OCI-LY1 (cell line): ENCODE results near the gene VWCE.

Source experiments
- EZH2 ChIP-seq: fragments of 200-600 bp; sonication (generic), shearing (Covaris generic); IDR thresholded peaks from 2 replicates; pipeline ENCODE4 v1.8.0; 2017; ENCODE audit warnings: borderline replicate concordance, mixed run types, mild to moderate bottlenecking, antibody characterized with exemption, low read length, moderate library complexity, mixed read lengths
- TF ChIP-seq, protein P1 (sequence below): fragments of 200-600 bp; sonication (generic), shearing (Covaris generic); IDR thresholded peaks from 2 replicates; pipeline ENCODE4 v1.5.1; 2017; ENCODE audit warnings: mild to moderate bottlenecking, antibody characterized with exemption, low read length, moderate library complexity, mixed read lengths

DNA sequence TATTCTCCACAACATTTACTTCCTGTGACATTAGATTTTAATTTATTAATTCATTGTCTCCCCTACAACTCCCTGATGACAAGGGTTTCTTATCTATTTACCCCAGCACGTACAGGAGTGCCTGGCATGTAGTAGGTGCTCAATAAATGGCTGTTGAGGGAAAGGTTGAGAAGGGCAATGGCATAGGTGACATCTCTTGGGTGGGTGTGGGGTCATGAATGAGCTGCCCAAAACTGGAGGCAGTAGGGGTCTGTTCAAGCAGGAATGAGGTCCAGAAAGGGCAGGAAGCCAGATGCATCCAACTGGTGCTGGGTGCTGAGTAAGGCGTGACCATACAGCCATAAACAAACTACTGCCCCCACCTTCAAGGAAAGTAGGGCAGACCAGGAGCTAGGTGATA lies 2.8 kb downstream of the VWCE start:
- TF ChIP-seq, protein P1, sequence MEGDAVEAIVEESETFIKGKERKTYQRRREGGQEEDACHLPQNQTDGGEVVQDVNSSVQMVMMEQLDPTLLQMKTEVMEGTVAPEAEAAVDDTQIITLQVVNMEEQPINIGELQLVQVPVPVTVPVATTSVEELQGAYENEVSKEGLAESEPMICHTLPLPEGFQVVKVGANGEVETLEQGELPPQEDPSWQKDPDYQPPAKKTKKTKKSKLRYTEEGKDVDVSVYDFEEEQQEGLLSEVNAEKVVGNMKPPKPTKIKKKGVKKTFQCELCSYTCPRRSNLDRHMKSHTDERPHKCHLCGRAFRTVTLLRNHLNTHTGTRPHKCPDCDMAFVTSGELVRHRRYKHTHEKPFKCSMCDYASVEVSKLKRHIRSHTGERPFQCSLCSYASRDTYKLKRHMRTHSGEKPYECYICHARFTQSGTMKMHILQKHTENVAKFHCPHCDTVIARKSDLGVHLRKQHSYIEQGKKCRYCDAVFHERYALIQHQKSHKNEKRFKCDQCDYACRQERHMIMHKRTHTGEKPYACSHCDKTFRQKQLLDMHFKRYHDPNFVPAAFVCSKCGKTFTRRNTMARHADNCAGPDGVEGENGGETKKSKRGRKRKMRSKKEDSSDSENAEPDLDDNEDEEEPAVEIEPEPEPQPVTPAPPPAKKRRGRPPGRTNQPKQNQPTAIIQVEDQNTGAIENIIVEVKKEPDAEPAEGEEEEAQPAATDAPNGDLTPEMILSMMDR, result no peak
- TF ChIP-seq EZH2, result no peak
